Mesenchymal stem cell (in vitro differentiated cells and primary cell): ENCODE results near the gene NMBR.

Source experiments
- DNase-seq: peaks from one replicate; pipeline ENCODE4 v3.0.0-alpha.2; 2013
- H2AFZ ChIP-seq: one replicate; pipeline ENCODE4 v1.6.1; 2013; ENCODE audit warnings: low read depth, mild to moderate bottlenecking, control low read depth, inconsistent platforms, low read length, moderate library complexity
- H2AK5ac ChIP-seq: 2 replicates; pipeline ENCODE4 v1.6.1; 2013; ENCODE audit warnings: low read length, moderate library complexity, mild to moderate bottlenecking, inconsistent platforms; ENCODE audit not compliant: severe bottlenecking
- H2BK120ac ChIP-seq: one replicate; pipeline ENCODE4 v1.6.1; 2013; ENCODE audit warnings: low read depth, mild to moderate bottlenecking, inconsistent platforms, low read length, moderate library complexity
- H2BK12ac ChIP-seq, 2 experiments: one replicate each; pipeline ENCODE4 v1.6.1; 2013; ENCODE audit warnings: inconsistent platforms in 2 of 2, low read length in 2 of 2, mild to moderate bottlenecking in 2 of 2, moderate library complexity in 2 of 2, control low read depth in 1 of 2
- H2BK15ac ChIP-seq: one replicate; pipeline ENCODE4 v1.6.1; 2013; ENCODE audit warnings: mild to moderate bottlenecking, low read depth, inconsistent platforms; ENCODE audit not compliant: poor library complexity, severe bottlenecking
- H2BK5ac ChIP-seq: 2 replicates; pipeline ENCODE4 v1.6.1; 2013; ENCODE audit warnings: low read depth, mild to moderate bottlenecking, low read length, control low read depth, inconsistent platforms; ENCODE audit not compliant: poor library complexity, severe bottlenecking
- H3K14ac ChIP-seq, 2 experiments: one replicate each; pipeline ENCODE4 v1.6.1; 2013; ENCODE audit warnings: inconsistent platforms in 2 of 2, low read length in 2 of 2, control low read depth in 1 of 2, mild to moderate bottlenecking in 1 of 2, moderate library complexity in 1 of 2
- H3K18ac ChIP-seq, 2 experiments: one replicate each; pipeline ENCODE4 v1.6.1; 2013; ENCODE audit warnings: inconsistent platforms in 2 of 2, low read length in 2 of 2, control low read depth in 1 of 2, low read depth in 1 of 2, mild to moderate bottlenecking in 1 of 2
- H3K23ac ChIP-seq, 2 experiments: one replicate each; pipeline ENCODE4 v1.6.1; 2013; ENCODE audit warnings: inconsistent platforms in 2 of 2, low read length in 2 of 2, mild to moderate bottlenecking in 2 of 2, moderate library complexity in 2 of 2, control low read depth in 1 of 2
- H3K27ac ChIP-seq: 2 replicates; pipeline ENCODE4 v1.5.1; 2013; ENCODE audit warnings: mild to moderate bottlenecking, moderate library complexity, low read length, control low read depth, inconsistent platforms; ENCODE audit not compliant: poor library complexity, severe bottlenecking
- H3K27me3 ChIP-seq, 2 experiments: 2 replicates each; pipeline versions ENCODE4 v1.6.1 to v1.7.0; 2013; ENCODE audit warnings: low read length in 2 of 2, mild to moderate bottlenecking in 2 of 2, moderate library complexity in 2 of 2, control low read depth in 1 of 2, inconsistent platforms in 1 of 2; ENCODE audit not compliant: control insufficient read depth in 1 of 2, insufficient read depth in 1 of 2
- H3K36me3 ChIP-seq, 2 experiments: 2 replicates each; pipeline versions ENCODE4 v1.6.1 to v1.7.0; 2013; ENCODE audit warnings: low read length in 2 of 2, control low read depth in 1 of 2, inconsistent platforms in 1 of 2, low read depth in 1 of 2, mild to moderate bottlenecking in 1 of 2; ENCODE audit not compliant: insufficient read depth in 2 of 2, control insufficient read depth in 1 of 2
- H3K4ac ChIP-seq, 2 experiments: one replicate each; pipeline ENCODE4 v1.6.1; 2013; ENCODE audit warnings: inconsistent platforms in 2 of 2, low read length in 2 of 2, mild to moderate bottlenecking in 2 of 2, moderate library complexity in 2 of 2, control low read depth in 1 of 2, low read depth in 1 of 2
- H3K4me1 ChIP-seq: 2 replicates; pipeline ENCODE4 v1.6.1; 2013; ENCODE audit warnings: low read depth, low read length, control low read depth; ENCODE audit not compliant: control insufficient read depth, insufficient read depth
- H3K4me2 ChIP-seq: 2 replicates; pipeline ENCODE4 v1.6.1; 2013; ENCODE audit warnings: low read length, mild to moderate bottlenecking, inconsistent platforms; ENCODE audit not compliant: poor library complexity, severe bottlenecking
- H3K4me3 ChIP-seq, 2 experiments: 2 replicates each; pipeline versions ENCODE4 v1.5.1 to v1.7.0; 2013; ENCODE audit warnings: low read length in 2 of 2, mild to moderate bottlenecking in 2 of 2, control low read depth in 1 of 2, low read depth in 1 of 2; ENCODE audit not compliant: insufficient read depth in 1 of 2
- H3K79me1 ChIP-seq: replicated peaks from 2 replicates; pipeline ENCODE4 v1.6.1; 2013; ENCODE audit warnings: mild to moderate bottlenecking, control low read depth, low read length, inconsistent platforms; ENCODE audit not compliant: poor library complexity, severe bottlenecking
- H3K9ac ChIP-seq: 2 replicates; pipeline ENCODE4 v1.7.0; 2013; ENCODE audit warnings: mild to moderate bottlenecking, low read length, moderate library complexity
- H3K9me3 ChIP-seq: 2 replicates; pipeline ENCODE4 v1.7.0; 2013; ENCODE audit warnings: mild to moderate bottlenecking, low read length; ENCODE audit not compliant: control insufficient read depth
- H4K8ac ChIP-seq: one replicate; pipeline ENCODE4 v1.6.1; 2013; ENCODE audit warnings: inconsistent platforms, mild to moderate bottlenecking, low read length, moderate library complexity
- H4K91ac ChIP-seq: one replicate; pipeline ENCODE4 v1.6.1; 2013; ENCODE audit warnings: mild to moderate bottlenecking, low read length, inconsistent platforms
- WGBS: methylation state at CpG from one replicate; pipeline ENCODE4 v1.1.7; 2013; ENCODE audit warnings: mixed read lengths; 5-methylcytosine and 5-hydroxymethylcytosine counted together

The NMBR gene

DNA sequence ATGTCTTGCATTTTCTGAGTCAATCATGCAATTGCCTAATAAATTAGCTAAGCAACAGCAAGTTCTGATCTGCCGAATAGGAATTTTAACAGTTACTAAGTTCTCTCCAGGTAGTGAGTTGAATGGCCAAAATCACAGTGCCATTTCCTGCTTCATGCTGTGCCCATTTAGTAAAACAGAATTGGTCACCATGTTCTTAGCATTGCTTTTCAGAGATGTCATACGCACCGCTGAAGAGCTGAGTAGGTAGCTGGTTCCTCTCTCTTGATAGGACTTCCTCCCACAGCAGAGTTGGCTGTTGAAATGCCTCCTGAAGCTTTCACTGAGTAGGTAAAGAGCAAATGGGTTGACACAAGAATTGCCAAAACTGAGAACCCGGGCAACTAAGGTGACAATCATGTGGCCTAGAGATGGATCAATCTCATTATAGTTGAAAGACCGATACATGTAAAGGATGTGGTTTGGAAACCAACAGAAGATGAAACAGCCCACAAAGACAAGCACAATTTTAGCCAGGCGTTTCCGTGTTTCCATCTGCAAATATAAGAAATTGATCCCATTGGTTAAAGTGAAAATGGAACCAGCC, 71.3 kb downstream of the NMBR start:
- Histone ChIP-seq H2AK5ac (no peak overlapping the region), H3K4me1 (no peaks in the 10 kb centered on the region)

DNA sequence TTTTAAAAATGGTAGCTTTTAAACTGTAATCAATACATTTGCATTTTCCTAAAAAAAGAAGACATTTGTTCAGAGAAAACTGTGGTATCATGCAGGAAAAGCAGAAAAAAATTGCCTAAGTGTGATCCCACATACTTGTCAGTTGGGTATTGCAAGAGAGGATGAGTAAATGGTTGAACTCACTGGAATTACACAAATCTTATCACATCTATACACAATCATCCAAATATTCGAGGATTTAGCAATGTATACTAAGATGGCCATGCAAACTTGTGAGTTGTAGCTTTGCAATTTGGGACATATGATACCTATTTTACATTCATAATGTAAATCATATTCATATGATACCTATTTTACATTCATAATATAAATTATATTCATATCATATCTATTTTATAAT, 72.4 kb downstream of the NMBR start:
- Histone ChIP-seq H3K4me3 (no peak overlapping the region), H3K27ac (no peak overlapping the region), H3K4ac (no peak overlapping the region), H2BK5ac (no peak overlapping the region), H3K36me3 (no peaks in the 10 kb centered on the region), H4K8ac (no peak overlapping the region), H3K9ac (no peak overlapping the region), H3K4me2 (no peak overlapping the region), H3K9me3 (no peaks in the 10 kb centered on the region), H2BK12ac (no peak overlapping the region), H2BK120ac (no peak overlapping the region), H3K4me1 (no peaks in the 10 kb centered on the region), H4K91ac (no peak overlapping the region), H3K79me1 (no peaks in the 10 kb centered on the region), H2BK15ac (no peak overlapping the region), H2AFZ (no peak overlapping the region), H3K27me3 (no peaks in the 10 kb centered on the region), H3K23ac (no peak overlapping the region), H3K14ac (no peak overlapping the region), H3K18ac (no peak overlapping the region), H2AK5ac (no peak overlapping the region)
- DNase-seq, result no peak
- no CpG with 5 or more reads among the region's 1 CpG for WGBS

More for the DNA sequence above, 71.3 kb downstream of the NMBR start:
- Histone ChIP-seq H3K79me1 (no peaks in the 10 kb centered on the region), H2BK12ac (no peak overlapping the region), H3K9ac (no peak overlapping the region), H3K27ac (no peak overlapping the region), H2BK15ac (no peak overlapping the region), H3K4ac (no peak overlapping the region), H3K4me2 (no peak overlapping the region), H2AFZ (no peak overlapping the region), H4K91ac (no peak overlapping the region), H2BK5ac (no peak overlapping the region), H3K9me3 (no peaks in the 10 kb centered on the region), H3K4me3 (no peak overlapping the region), H4K8ac (no peak overlapping the region), H3K23ac (no peak overlapping the region), H3K27me3 (no peaks in the 10 kb centered on the region), H3K14ac (no peak overlapping the region), H3K18ac (no peak overlapping the region), H2BK120ac (no peak overlapping the region), H3K36me3 (no peaks in the 10 kb centered on the region)
- DNase-seq, result no peak
- over 99% methylated on average over 7 of the region's 7 CpGs for WGBS

DNA sequence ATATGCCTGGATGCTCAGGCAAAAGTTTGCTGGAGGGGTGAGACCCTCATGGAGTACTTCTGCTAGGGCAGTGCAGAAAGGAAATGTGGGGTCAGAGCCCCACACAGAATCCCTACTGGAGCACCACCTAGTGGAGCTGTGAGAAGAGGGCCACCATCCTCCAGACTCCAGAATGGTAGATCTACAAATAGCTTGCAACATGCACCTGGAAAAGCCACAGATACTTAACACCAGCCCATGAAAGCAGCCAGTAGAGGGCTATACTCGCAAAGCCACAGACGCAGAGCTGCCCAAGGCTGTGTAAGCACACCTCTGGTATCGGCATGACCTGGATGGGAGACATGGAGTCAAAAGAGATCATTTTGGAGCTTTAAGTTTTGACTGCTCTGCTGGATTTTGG, 74.9 kb downstream of the NMBR start:
- H4K91ac ChIP-seq, result no peak overlapping the region
- H3K36me3 ChIP-seq, result no peaks in the 10 kb centered on the region
- H3K18ac ChIP-seq, result no peak overlapping the region
- no peak overlapping the region for H2BK5ac ChIP-seq
- no peak overlapping the region for H3K4ac ChIP-seq
- H2BK120ac ChIP-seq, result no peak overlapping the region
- H3K4me1 ChIP-seq, result no peaks in the 10 kb centered on the region
- H3K4me2 ChIP-seq, result no peak overlapping the region
- H3K27me3 ChIP-seq, result no peaks in the 10 kb centered on the region
- no peak overlapping the region for H4K8ac ChIP-seq
- no peak overlapping the region for H3K4me3 ChIP-seq
- H3K23ac ChIP-seq, result no peak overlapping the region
- WGBS, result 87% methylated on average over 3 of the region's 3 CpGs
- no peaks in the 10 kb centered on the region for H3K79me1 ChIP-seq
- no peak overlapping the region for H3K9ac ChIP-seq
- H3K9me3 ChIP-seq, result no peaks in the 10 kb centered on the region
- DNase-seq, result no peak
- H2BK12ac ChIP-seq, result no peak overlapping the region
- no peak overlapping the region for H2AK5ac ChIP-seq
- no peak overlapping the region for H3K14ac ChIP-seq
- H2BK15ac ChIP-seq, result no peak overlapping the region
- H3K27ac ChIP-seq, result no peak overlapping the region
- H2AFZ ChIP-seq, result no peak overlapping the region

DNA sequence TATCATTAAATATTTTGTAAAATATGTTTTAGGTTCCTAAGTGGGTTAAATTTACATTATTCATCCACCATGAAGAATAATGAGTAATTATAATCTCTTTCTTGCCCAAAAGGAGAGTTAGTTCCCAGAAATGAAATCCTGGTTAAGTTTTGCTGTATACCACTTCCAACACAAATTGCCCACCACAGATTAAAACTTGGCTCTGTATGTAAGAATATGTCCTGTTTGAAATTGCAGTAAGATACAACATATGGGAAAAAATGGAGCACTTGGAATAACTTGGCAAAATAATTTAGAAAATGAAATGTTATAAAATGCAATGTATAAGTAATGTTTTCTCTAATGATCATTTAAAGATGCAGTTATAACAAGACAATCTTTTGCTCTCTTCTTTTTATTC, 78.5 kb downstream of the NMBR start:
- Histone ChIP-seq H3K4ac (no peak overlapping the region), H2AK5ac (no peak overlapping the region), H3K9ac (no peak overlapping the region), H3K18ac (no peak overlapping the region), H4K8ac (no peak overlapping the region), H2BK12ac (no peak overlapping the region), H3K27ac (no peak overlapping the region), H3K14ac (no peak overlapping the region), H2BK5ac (no peak overlapping the region), H2AFZ (no peak overlapping the region), H3K4me1 (no peaks in the 10 kb centered on the region), H3K23ac (no peak overlapping the region), H4K91ac (no peak overlapping the region), H3K36me3 (no peaks in the 10 kb centered on the region), H3K4me3 (no peak overlapping the region), H3K4me2 (no peak overlapping the region), H3K9me3 (no peaks in the 10 kb centered on the region), H2BK15ac (no peak overlapping the region), H3K27me3 (no peaks in the 10 kb centered on the region), H3K79me1 (no peaks in the 10 kb centered on the region), H2BK120ac (no peak overlapping the region)
- no peak for DNase-seq
